Measurements from ENCODE around the gene HOXB7.

HOXB7 gene

GRCh38 chr17:48565925-48566710 is 44.7 kb downstream of the HOXB7 start:
- DNase-seq (ENCODE audit: low read depth), result no peak

- no peak for DNase-seq (ENCODE audit: low read depth)
These were observed 45.7 kb downstream of the HOXB7 start for GRCh38 chr17:48565022-48565554.

GRCh38 chr17:48564188-48565021 is 46.4 kb downstream of the HOXB7 start:
- no peak for DNase-seq (ENCODE audit: low read depth)

- no peak for DNase-seq (ENCODE audit: low read depth)
These were observed 47.0 kb downstream of the HOXB7 start for GRCh38 chr17:48563867-48564187.

- no peak for DNase-seq (ENCODE audit: low read depth)
These were observed 47.4 kb downstream of the HOXB7 start for GRCh38 chr17:48563385-48563838.

- no peak for DNase-seq (ENCODE audit: low read depth)
These were observed 47.9 kb downstream of the HOXB7 start for GRCh38 chr17:48562934-48563333.

GRCh38 chr17:48561884-48562810 is 48.7 kb downstream of the HOXB7 start:
- DNase-seq (ENCODE audit: low read depth), result no peak

- DNase-seq (ENCODE audit: low read depth), result no peak
These were observed 50.7 kb downstream of the HOXB7 start for GRCh38 chr17:48559840-48560817.

GRCh38 chr17:48559122-48559839 is 51.5 kb downstream of the HOXB7 start:
- no peak for DNase-seq (ENCODE audit: low read depth)

GRCh38 chr17:48558831-48559121 is 52.0 kb downstream of the HOXB7 start:
- no peak for DNase-seq (ENCODE audit: low read depth)

GRCh38 chr17:48558057-48558830 is 52.6 kb downstream of the HOXB7 start:
- no peak for DNase-seq (ENCODE audit: low read depth)

Data from stimulated activated CD8-positive, alpha-beta memory T cell treated with anti-CD3 and anti-CD28 coated beads, Interleukin-15, amount 100 ng/mL, for 1 hour (primary cell).